HepG2 (cell line): ENCODE measurements around the gene PIK3CD.

Source experiments
- CBFB ChIP-seq: sonication (generic); formaldehyde crosslinking; IDR thresholded peaks from 2 replicates; pipeline ENCODE4 v1.4.0; 2020; ENCODE audit warnings: missing genetic modification reagents
- TF ChIP-seq, protein P1 (sequence below): sonication (generic); formaldehyde crosslinking; IDR thresholded peaks from 2 replicates; pipeline ENCODE4 v1.5.0; 2020; ENCODE audit warnings: mild to moderate bottlenecking, missing genetic modification reagents, moderate library complexity

- TF ChIP-seq, protein P1, sequence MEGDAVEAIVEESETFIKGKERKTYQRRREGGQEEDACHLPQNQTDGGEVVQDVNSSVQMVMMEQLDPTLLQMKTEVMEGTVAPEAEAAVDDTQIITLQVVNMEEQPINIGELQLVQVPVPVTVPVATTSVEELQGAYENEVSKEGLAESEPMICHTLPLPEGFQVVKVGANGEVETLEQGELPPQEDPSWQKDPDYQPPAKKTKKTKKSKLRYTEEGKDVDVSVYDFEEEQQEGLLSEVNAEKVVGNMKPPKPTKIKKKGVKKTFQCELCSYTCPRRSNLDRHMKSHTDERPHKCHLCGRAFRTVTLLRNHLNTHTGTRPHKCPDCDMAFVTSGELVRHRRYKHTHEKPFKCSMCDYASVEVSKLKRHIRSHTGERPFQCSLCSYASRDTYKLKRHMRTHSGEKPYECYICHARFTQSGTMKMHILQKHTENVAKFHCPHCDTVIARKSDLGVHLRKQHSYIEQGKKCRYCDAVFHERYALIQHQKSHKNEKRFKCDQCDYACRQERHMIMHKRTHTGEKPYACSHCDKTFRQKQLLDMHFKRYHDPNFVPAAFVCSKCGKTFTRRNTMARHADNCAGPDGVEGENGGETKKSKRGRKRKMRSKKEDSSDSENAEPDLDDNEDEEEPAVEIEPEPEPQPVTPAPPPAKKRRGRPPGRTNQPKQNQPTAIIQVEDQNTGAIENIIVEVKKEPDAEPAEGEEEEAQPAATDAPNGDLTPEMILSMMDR: no peak
- TF ChIP-seq CBFB (CRISPR knock-in tag): no peak
Measured at GRCh38 chr1:9755441-9755995, 104.0 kb downstream of the PIK3CD start.
